K562 (cell line): Measurements from ENCODE around the gene TAF10. TPM values are rescaled to one million over a fixed set of nuclear protein-coding genes. Genes with fewer than 3 reads are reported as not detected.

Experiments
- ATAC-seq: fragments of 200-7000 bp; cut with Tn5 transposase; 3 replicates; pipeline ENCODE4 v1.9.1; 2020; ENCODE audit warnings: moderate library complexity
- BruUV-seq: library from RNA; stranded (reverse); fragments of 400-500 nt; replicated peaks from 2 replicates; lab custom pipeline; 2021; lab: Mats Ljungman, UMichigan
- CTCF ChIA-PET: fragments of 300-600 bp; formaldehyde crosslinking; extraction: SDS; loops from one replicate; lab custom pipeline; 2021; ENCODE audit warnings: low intra/inter-chr PET ratio; lab: Yijun Ruan, JAX
- POLR2A ChIA-PET: fragments of 300-600, 350-650 bp; sonication (Branson Sonifier 250); formaldehyde crosslinking; extraction: SDS; loops from one replicate; lab custom pipeline; 2021; ENCODE audit warnings: antibody characterized with exemption, inconsistent platforms; lab: Yijun Ruan, JAX
- DNase-seq, 4 experiments: peaks; one replicate each; pipeline versions ENCODE4 v3.0.0 to v3.0.0-alpha.2; 2011 to 2018; ENCODE audit warnings: low spot score in 3 of 4, mixed read lengths in 3 of 4; ENCODE audit errors: extremely low read depth in 1 of 4
- FAIRE-seq: peaks from 2 replicates; lab custom pipeline; 2011; peaks lifted over from hg19 to GRCh38; lab: Jason Lieb, UNC
- H2AFZ ChIP-seq: 2 replicates; pipeline ENCODE4 v1.6.0; 2011; ENCODE audit warnings: low read depth, low read length, control low read depth, inconsistent platforms
- H3K27ac ChIP-seq: fragments of 200-600 bp; 3 replicates; pipeline ENCODE4 v1.8.0; 2011; ENCODE audit warnings: low read depth, mild to moderate bottlenecking, control low read depth, inconsistent platforms, low read length, moderate library complexity, mixed read lengths; ENCODE audit errors: extremely low read depth
- H3K27me3 ChIP-seq, 2 experiments: fragments of 300-600 bp in 1 of 2; 2 replicates in 1 of 2; 3 replicates in 1 of 2; pipeline versions ENCODE4 v1.6.0 to v1.8.0; 2011; ENCODE audit warnings: inconsistent platforms in 2 of 2, low read length in 2 of 2, mild to moderate bottlenecking in 1 of 2, mixed read lengths in 1 of 2, moderate library complexity in 1 of 2; ENCODE audit not compliant: control insufficient read depth in 2 of 2, insufficient read depth in 2 of 2
- H3K36me3 ChIP-seq: fragments of 300-600 bp; 3 replicates; pipeline ENCODE4 v1.8.0; 2011; ENCODE audit warnings: mild to moderate bottlenecking, low read length, inconsistent platforms; ENCODE audit not compliant: control insufficient read depth, insufficient read depth
- H3K4me1 ChIP-seq, 2 experiments: fragments of 200-600 bp in 1 of 2; replicated peaks in 1 of 2; 2 replicates in 1 of 2; 3 replicates in 1 of 2; pipeline versions ENCODE4 v1.5.1 to v1.8.0; 2011; ENCODE audit warnings: inconsistent platforms in 2 of 2, low read length in 2 of 2, mild to moderate bottlenecking in 1 of 2, mixed read lengths in 1 of 2, moderate library complexity in 1 of 2; ENCODE audit not compliant: control insufficient read depth in 2 of 2, insufficient read depth in 2 of 2
- H3K4me2 ChIP-seq: 2 replicates; pipeline ENCODE4 v1.6.1; 2011; ENCODE audit warnings: low read length, control low read depth, inconsistent platforms, mixed read lengths; ENCODE audit not compliant: insufficient read depth
- H3K4me3 ChIP-seq: fragments of 200-600 bp; sonication (generic), shearing (Covaris generic); 2 replicates; pipeline ENCODE4 v1.5.1; 2016; ENCODE audit warnings: control low read depth, inconsistent platforms
- H3K79me2 ChIP-seq: fragments of 200-600 bp; 3 replicates; pipeline ENCODE4 v1.8.0; 2011; ENCODE audit warnings: low read length, inconsistent platforms; ENCODE audit not compliant: control insufficient read depth, insufficient read depth
- H3K9ac ChIP-seq, 2 experiments: 2 replicates each; pipeline versions ENCODE4 v1.6.0 to v1.6.1; 2011; ENCODE audit warnings: low read depth in 2 of 2, low read length in 2 of 2, control low read depth in 1 of 2, inconsistent platforms in 1 of 2, mild to moderate bottlenecking in 1 of 2, mixed read lengths in 1 of 2; ENCODE audit not compliant: insufficient read depth in 1 of 2
- H3K9me1 ChIP-seq: one replicate; pipeline ENCODE4 v1.6.0; 2011; ENCODE audit warnings: inconsistent platforms, mild to moderate bottlenecking, low read length, moderate library complexity; ENCODE audit not compliant: control insufficient read depth, insufficient read depth
- H3K9me3 ChIP-seq: replicated peaks from 2 replicates; pipeline ENCODE4 v1.5.1; 2011; ENCODE audit warnings: low read depth, low read length, inconsistent platforms; ENCODE audit not compliant: control insufficient read depth, insufficient read depth
- H4K20me1 ChIP-seq: replicated peaks from 2 replicates; pipeline ENCODE4 v1.6.1; 2011; ENCODE audit warnings: low read length, inconsistent platforms, mixed read lengths; ENCODE audit not compliant: control insufficient read depth, insufficient read depth
- CBX5 ChIP-seq: IDR thresholded peaks from 2 replicates; pipeline ENCODE4 v1.6.1; 2014; ENCODE audit warnings: low read depth, borderline replicate concordance
- CCAR2 ChIP-seq: fragments of 200-400 bp; formaldehyde crosslinking; IDR thresholded peaks from 2 replicates; pipeline ENCODE4 v1.6.1; 2017; ENCODE audit warnings: mild to moderate bottlenecking, low read depth, low read length
- CREM ChIP-seq: IDR thresholded peaks from 2 replicates; pipeline ENCODE4 v1.6.1; 2014; ENCODE audit warnings: antibody characterized with exemption, low read depth
- FOXM1 ChIP-seq, 2 experiments: fragments of 450-650 bp in 1 of 2; sonication (generic) in 1 of 2; formaldehyde crosslinking in 1 of 2; IDR thresholded peaks; 2 replicates each; pipeline versions ENCODE4 v1.6.1 to v1.9.0; 2017 to 2022; ENCODE audit warnings: low read depth in 2 of 2, mild to moderate bottlenecking in 2 of 2, missing genetic modification reagents in 1 of 2, moderate library complexity in 1 of 2
- ILF3 ChIP-seq: fragments of 450-650 bp; IDR thresholded peaks from 2 replicates; pipeline ENCODE4 v1.6.1; 2018; ENCODE audit warnings: antibody characterized with exemption, mild to moderate bottlenecking, moderate library complexity, borderline replicate concordance
- YY1 ChIP-seq, 3 experiments: IDR thresholded peaks; 2 replicates each; pipeline ENCODE4 v1.6.1; 2011; ENCODE audit warnings: low read length in 2 of 3, mild to moderate bottlenecking in 2 of 3, moderate library complexity in 2 of 3, borderline replicate concordance in 1 of 3, control low read depth in 1 of 3, low read depth in 1 of 3; ENCODE audit not compliant: insufficient read depth in 3 of 3, insufficient replicate concordance in 2 of 3, control insufficient read depth in 1 of 3, insufficient read length in 1 of 3; ENCODE audit errors: extremely low read depth in 1 of 3
- ZNF311 ChIP-seq: fragments of 250-450 bp; sonication (Bioruptor Pico); IDR thresholded peaks from 2 replicates; pipeline ENCODE4 v1.4.0; 2020; ENCODE audit warnings: mild to moderate bottlenecking, moderate library complexity
- ZNF561 ChIP-seq: fragments of 450-650 bp; formaldehyde crosslinking; conservative IDR thresholded peaks from 2 replicates; pipeline ENCODE4 v1.4.0; 2020; ENCODE audit warnings: mild to moderate bottlenecking, moderate library complexity
- ZNF76 ChIP-seq: fragments of 250-450 bp; sonication (Bioruptor Pico); IDR thresholded peaks from 2 replicates; pipeline ENCODE4 v1.4.0; 2020; ENCODE audit warnings: mild to moderate bottlenecking, moderate library complexity, borderline replicate concordance
- WGBS: fragments of 100-300 bp; shearing (Covaris generic); methylation state at CpG from one replicate; pipeline ENCODE4 v1.1.6; 2016; ENCODE audit warnings: low coverage, mixed read lengths; ENCODE audit not compliant: insufficient coverage; ENCODE audit errors: missing lambda C conversion rate; 5-methylcytosine and 5-hydroxymethylcytosine counted together
- in situ Hi-C: fragments of 300-500 bp; cut with MboI; formaldehyde crosslinking; loops from 4 replicates; pipeline ENCODE4 v1.15.0; 2018; ENCODE audit warnings: inconsistent platforms, mixed read lengths
- intact Hi-C: fragments of 100-400 bp; cut with micrococcal nuclease; formaldehyde crosslinking; loops from 2 replicates; pipeline ENCODE4 v1.14.2; 2022
- polyA plus RNA-seq, 8 experiments: library from polyadenylated mRNA; depleted of rRNA in 4 of 8; stranded (reverse) in 5 of 8; unstranded in 3 of 8; fragments of >200 nt; fragmentation: Nextera tagmentation in 2 of 8; fragmentation: Illumina TruSeq in 1 of 8; extraction: Ambion mirVana in 2 of 8; extraction: Trizol in 1 of 8; gene quantifications; 2 replicates each; pipeline versions ENCODE4 v1.2.1 to v1.2.3, GENCODE V29; 2011 to 2014; ENCODE audit warnings: inconsistent platforms in 1 of 8, missing spikeins in 1 of 8
- total RNA-seq, 7 experiments: library from RNA; depleted of rRNA in 6 of 7; stranded (reverse); fragments of >200 nt in 6 of 7; fragmentation: Illumina TruSeq in 2 of 7; extraction: Trizol in 2 of 7; gene quantifications; 2 replicates each; pipeline versions ENCODE4 v1.2.1 to v1.2.3, GENCODE V29; 2011 to 2021; ENCODE audit warnings: low replicate concordance in 1 of 7
- TF ChIP-seq, protein P1 (sequence below): sonication (generic); formaldehyde crosslinking; IDR thresholded peaks from 2 replicates; pipeline ENCODE4 v1.9.0; 2022; ENCODE audit warnings: mild to moderate bottlenecking, missing genetic modification reagents
- TF ChIP-seq, protein P2 (sequence below), 2 experiments: fragments of 250-450 bp in 1 of 2; fragments of 450-650 bp in 1 of 2; sonication (Bioruptor Pico) in 1 of 2; IDR thresholded peaks; 2 replicates each; pipeline versions ENCODE4 v1.6.1 to v1.8.0; 2016 to 2021; ENCODE audit warnings: mild to moderate bottlenecking in 2 of 2, moderate library complexity in 2 of 2, missing compliant biosample characterization in 1 of 2, missing genetic modification characterization in 1 of 2
- TF ChIP-seq, protein P3 (sequence below): fragments of 250-450 bp; sonication (Bioruptor Pico); IDR thresholded peaks from 2 replicates; pipeline ENCODE4 v1.8.0; 2021; ENCODE audit warnings: borderline replicate concordance, mild to moderate bottlenecking, moderate library complexity; ENCODE audit not compliant: poor library complexity, severe bottlenecking

TAF10 gene
- total and polyA plus RNA-seq, 9 of the 15 experiments (the other 6 are each of a cell fraction or from before 2014, with no cell fraction given): 19.5 to 197 (median 121) TPM

DNA sequence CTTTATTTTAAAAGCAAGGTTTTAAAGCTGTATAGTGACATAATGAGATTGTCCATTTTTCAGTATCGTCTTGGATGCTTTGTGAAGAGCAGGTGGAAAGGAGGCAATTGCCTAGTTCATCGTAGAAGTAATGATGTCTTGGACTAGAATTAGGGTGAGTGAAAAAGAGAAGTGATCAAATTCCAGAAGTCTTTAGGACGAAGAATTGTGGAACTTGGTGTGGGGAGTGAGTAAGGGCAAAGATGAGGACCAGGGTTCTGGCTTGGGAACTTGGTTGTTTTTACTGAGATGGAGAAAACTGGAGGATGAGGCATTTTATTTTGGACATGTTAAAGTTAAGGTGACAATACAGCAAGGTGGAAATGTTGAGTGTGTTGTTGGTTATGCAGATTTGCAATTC is 7.2 kb downstream of the TAF10 start (continued):
- TF ChIP-seq, protein P1, sequence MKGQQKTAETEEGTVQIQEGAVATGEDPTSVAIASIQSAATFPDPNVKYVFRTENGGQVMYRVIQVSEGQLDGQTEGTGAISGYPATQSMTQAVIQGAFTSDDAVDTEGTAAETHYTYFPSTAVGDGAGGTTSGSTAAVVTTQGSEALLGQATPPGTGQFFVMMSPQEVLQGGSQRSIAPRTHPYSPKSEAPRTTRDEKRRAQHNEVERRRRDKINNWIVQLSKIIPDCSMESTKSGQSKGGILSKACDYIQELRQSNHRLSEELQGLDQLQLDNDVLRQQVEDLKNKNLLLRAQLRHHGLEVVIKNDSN: no peak

DNA sequence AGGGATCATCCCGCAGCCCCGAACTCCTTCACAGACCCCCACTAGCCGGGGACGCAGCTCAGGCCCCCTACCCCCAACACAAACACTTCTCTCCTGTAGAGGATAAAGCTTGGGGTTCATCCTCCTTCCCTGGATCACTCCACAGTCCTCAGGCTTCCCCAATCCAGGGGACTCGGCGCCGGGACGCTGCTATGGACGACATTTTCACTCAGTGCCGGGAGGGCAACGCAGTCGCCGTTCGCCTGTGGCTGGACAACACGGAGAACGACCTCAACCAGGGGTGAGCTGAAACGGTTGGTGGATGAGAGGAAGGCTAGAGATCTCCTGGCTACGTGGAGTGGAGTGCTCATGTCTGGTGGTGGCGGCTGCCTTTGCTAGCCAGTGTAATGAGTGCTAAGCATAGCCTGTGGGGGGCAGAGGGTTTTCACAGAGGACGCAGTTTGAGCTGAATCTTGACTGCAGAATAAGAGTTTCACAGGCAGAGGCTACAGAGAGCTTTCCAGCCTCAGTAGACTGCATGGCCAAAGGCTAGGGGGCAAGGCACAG is 7.9 kb downstream of the TAF10 start:
- peak; percentile 70 for FAIRE-seq
- peaks cover 31 to 32% of the 10 kb centered on the region in 2 experiments for H3K4me1 ChIP-seq
- no TSS peak for BruUV-seq
- peak; percentile 59; the same call in 1 of the 2 replicates for TF ChIP-seq CREM
- TF ChIP-seq CBX5: no peak
- TF ChIP-seq ZNF76 (CRISPR knock-in tag): no peak
- no peak for TF ChIP-seq CCAR2
- TF ChIP-seq, protein P2, sequence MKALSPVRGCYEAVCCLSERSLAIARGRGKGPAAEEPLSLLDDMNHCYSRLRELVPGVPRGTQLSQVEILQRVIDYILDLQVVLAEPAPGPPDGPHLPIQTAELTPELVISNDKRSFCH (CRISPR knock-in tag; IDR thresholded peaks at IDR 0.05): no peak
- TF ChIP-seq, protein P2 (tag; IDR thresholded peaks at IDR 0.05): 0 out of 2 replicates have a peak, but pooled peaks have one; percentile 42
- TF ChIP-seq FOXM1 (IDR thresholded peaks at IDR 0.05; ENCODE audit: low read depth): no peak
- no peak for TF ChIP-seq FOXM1 (CRISPR knock-in tag; IDR thresholded peaks at IDR 0.05; ENCODE audit: low read depth)
- TF ChIP-seq ZNF311 (CRISPR knock-in tag): no peak
- no peak for TF ChIP-seq ILF3
- peak in 2 of 3 experiments; percentile 10 to 18 for TF ChIP-seq YY1 (IDR thresholded peaks at IDR 0.05; ENCODE audit: borderline replicate concordance in 1 of 3, control insufficient read depth in 1 of 3, extremely low read depth in 1 of 3, insufficient read depth in 3 of 3, insufficient read length in 1 of 3, insufficient replicate concordance in 2 of 3, low read depth in 1 of 3, low read length in 2 of 3)
- TF ChIP-seq ZNF561 (CRISPR knock-in tag): no peak
- TF ChIP-seq, protein P3, sequence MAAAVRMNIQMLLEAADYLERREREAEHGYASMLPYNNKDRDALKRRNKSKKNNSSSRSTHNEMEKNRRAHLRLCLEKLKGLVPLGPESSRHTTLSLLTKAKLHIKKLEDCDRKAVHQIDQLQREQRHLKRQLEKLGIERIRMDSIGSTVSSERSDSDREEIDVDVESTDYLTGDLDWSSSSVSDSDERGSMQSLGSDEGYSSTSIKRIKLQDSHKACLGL (CRISPR knock-in tag): no peak

More for the DNA sequence above, 7.9 kb downstream of the TAF10 start:
- Histone ChIP-seq H3K27me3 (no peaks in the 10 kb centered on the region), H3K4me3 (peak overlapping the region; percentile 95), H4K20me1 (no peaks in the 10 kb centered on the region), H3K27ac (peak overlapping the region; percentile 87), H3K9me1 (peaks cover 10% of the 10 kb centered on the region), H3K79me2 (peaks cover 84% of the 10 kb centered on the region), H3K36me3 (peaks cover 62% of the 10 kb centered on the region), H3K9me3 (no peaks in the 10 kb centered on the region), H3K9ac (peak overlapping the region; percentile 92 to 100), H3K4me2 (peak overlapping the region; percentile 97), H2AFZ (peak overlapping the region; percentile 77)
- intact Hi-C loops: loop anchor here (1.0 to 5.0 kb wide), 3 partner anchors 34 to 73 kb away; no protein-coding TSS in a partner anchor
- in situ Hi-C loops: no loop called here
- under 1% methylated on average over 20 of the region's 20 CpGs for WGBS
- peak; percentile 29 to 81 (median 59) for DNase-seq
- peak; percentile 82 for ATAC-seq
- ChIA-PET CTCF (interaction anchor here (2.5 kb wide), 1 partner anchor 73 kb away, joined by 11 read pairs; no protein-coding TSS in a partner anchor), POLR2A (interaction anchor here (0.6 to 2.5 kb wide), 12 partner anchors 10 to 143 kb away, joined by 3 to 17 read pairs (median 3); partner anchors contain the start of gene TPP1)
